C4-2B (cell line): ENCODE measurements around the gene TRAPPC4.

ENCODE experiments used
- ZFX ChIP-seq: fragments of 450-650 bp; IDR thresholded peaks from 2 replicates; pipeline ENCODE4 v1.6.1; 2017
- TF ChIP-seq, protein P1 (sequence below): fragments of 450-650 bp; conservative IDR thresholded peaks from 2 replicates; pipeline ENCODE4 v1.5.1; 2017; ENCODE audit warnings: mild to moderate bottlenecking

DNA sequence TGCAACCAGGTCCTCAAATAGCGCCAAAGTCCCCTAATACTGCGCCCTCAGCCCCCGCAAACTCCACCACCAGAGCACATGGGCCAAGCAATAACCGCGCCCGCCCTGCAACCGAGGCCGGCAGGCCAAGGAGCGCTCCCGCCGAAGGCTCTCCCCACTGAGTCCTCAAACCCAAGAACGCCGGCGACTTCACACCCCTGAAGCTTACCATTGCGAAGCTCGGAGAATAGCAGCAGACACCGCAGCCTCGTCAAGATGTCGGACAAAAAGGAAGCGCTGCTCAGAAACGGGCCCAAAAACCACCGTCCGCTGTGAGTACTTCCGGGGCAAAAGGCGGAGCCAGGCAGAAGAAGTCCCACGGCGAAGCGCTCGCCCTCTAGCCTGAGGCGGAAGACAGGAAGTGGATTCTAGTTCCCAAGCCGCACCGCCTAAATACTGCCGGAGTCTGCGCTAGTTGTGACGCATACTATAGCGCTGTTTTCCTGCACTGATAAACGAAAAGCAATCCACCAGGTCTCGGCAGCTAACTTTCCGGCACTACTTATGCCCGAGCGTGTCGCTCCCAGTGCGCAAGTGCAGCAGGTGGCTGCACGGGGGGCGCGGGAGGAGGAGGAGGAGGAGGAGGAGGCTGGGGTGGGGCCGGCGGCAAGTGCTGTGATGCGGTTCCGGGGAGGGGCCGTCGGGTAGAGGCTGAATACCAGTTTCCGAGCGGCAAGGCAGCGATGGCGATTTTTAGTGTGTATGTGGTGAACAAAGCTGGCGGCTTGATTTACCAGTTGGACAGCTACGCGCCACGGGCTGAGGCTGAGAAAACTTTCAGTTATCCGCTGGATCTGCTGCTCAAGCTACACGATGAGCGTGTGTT is at the start of gene TRAPPC4, which contains the start of gene RPS25:
- TF ChIP-seq, protein P1, sequence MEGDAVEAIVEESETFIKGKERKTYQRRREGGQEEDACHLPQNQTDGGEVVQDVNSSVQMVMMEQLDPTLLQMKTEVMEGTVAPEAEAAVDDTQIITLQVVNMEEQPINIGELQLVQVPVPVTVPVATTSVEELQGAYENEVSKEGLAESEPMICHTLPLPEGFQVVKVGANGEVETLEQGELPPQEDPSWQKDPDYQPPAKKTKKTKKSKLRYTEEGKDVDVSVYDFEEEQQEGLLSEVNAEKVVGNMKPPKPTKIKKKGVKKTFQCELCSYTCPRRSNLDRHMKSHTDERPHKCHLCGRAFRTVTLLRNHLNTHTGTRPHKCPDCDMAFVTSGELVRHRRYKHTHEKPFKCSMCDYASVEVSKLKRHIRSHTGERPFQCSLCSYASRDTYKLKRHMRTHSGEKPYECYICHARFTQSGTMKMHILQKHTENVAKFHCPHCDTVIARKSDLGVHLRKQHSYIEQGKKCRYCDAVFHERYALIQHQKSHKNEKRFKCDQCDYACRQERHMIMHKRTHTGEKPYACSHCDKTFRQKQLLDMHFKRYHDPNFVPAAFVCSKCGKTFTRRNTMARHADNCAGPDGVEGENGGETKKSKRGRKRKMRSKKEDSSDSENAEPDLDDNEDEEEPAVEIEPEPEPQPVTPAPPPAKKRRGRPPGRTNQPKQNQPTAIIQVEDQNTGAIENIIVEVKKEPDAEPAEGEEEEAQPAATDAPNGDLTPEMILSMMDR = no peak
- TF ChIP-seq ZFX = peak; percentile 57; the same call in 1 of the 2 replicates
